OCI-LY3 (cell line): ENCODE data around the gene SCN3B.

Experiments used
- EZH2phosphoT487 ChIP-seq: fragments of 200-600 bp; shearing (Covaris generic); IDR thresholded peaks from 2 replicates; pipeline ENCODE4 v1.6.1; 2018; ENCODE audit warnings: antibody characterized with exemption, mixed run types, low read depth
- TF ChIP-seq, protein P1 (sequence below): fragments of 200-600, 300-600 bp; sonication (generic); IDR thresholded peaks from 2 replicates; pipeline ENCODE4 v1.5.1; 2014; ENCODE audit warnings: antibody characterized with exemption, low read length, low read depth

DNA sequence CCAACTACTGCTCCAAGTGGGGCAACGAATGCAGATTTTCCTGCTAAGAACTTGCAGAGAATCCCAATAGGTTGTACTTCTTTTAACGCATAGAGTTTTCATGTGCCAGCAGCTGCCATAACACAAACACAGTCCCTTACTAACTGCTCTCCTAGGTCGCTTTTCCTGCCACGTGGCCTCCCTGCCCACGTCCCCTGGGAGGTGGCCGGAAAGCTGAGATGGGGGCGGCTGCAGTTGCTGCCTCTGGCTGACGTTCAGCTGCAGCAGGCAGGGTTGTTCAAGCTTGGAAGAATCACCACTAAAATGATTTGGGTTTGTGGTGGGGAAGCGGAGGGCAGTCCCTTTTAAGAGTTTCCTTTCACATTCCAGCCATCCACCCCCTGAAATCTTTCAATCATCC, 47.7 kb upstream of the SCN3B start:
- TF ChIP-seq, protein P1, sequence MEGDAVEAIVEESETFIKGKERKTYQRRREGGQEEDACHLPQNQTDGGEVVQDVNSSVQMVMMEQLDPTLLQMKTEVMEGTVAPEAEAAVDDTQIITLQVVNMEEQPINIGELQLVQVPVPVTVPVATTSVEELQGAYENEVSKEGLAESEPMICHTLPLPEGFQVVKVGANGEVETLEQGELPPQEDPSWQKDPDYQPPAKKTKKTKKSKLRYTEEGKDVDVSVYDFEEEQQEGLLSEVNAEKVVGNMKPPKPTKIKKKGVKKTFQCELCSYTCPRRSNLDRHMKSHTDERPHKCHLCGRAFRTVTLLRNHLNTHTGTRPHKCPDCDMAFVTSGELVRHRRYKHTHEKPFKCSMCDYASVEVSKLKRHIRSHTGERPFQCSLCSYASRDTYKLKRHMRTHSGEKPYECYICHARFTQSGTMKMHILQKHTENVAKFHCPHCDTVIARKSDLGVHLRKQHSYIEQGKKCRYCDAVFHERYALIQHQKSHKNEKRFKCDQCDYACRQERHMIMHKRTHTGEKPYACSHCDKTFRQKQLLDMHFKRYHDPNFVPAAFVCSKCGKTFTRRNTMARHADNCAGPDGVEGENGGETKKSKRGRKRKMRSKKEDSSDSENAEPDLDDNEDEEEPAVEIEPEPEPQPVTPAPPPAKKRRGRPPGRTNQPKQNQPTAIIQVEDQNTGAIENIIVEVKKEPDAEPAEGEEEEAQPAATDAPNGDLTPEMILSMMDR: no peak
- TF ChIP-seq EZH2phosphoT487: no peak
